Measurements from ENCODE around the gene OARD1. TPM values are rescaled to one million over a fixed set of nuclear protein-coding genes. Genes with fewer than 3 reads are reported as not detected.

Gene OARD1
- total RNA-seq, 1 donor from 2014 or later: not detected

DNA sequence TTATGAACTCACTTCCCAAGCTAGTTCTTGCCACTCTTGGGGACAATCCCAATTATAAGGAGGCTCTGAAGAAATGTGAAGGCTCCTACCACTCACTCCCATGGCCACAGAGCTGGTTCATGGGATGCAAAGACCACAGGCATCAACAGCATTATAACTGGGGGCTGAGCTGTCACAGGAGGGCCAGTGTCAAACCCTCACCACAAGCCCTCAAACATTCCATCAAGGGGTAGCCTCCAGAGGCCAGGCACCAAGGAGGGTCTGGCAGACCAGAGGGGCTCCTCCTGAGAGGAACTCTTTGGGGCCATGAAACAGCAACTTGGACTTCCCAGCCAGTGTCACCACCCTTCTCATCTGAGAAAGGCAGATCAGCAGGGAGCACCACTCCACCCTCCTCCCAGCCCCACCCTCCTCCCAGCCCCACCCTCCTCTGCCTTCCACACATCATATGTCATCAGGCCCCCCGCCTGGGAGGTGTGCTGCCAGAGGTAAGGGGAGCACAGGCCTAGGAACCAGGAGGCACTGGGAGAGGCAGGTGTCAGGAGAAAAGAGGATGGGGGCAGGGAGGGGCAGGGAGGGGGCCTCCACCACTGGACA is 31.1 kb downstream of the OARD1 start:
- no peaks in the 10 kb centered on the region for H3K27me3 ChIP-seq
- TF ChIP-seq, protein P1, sequence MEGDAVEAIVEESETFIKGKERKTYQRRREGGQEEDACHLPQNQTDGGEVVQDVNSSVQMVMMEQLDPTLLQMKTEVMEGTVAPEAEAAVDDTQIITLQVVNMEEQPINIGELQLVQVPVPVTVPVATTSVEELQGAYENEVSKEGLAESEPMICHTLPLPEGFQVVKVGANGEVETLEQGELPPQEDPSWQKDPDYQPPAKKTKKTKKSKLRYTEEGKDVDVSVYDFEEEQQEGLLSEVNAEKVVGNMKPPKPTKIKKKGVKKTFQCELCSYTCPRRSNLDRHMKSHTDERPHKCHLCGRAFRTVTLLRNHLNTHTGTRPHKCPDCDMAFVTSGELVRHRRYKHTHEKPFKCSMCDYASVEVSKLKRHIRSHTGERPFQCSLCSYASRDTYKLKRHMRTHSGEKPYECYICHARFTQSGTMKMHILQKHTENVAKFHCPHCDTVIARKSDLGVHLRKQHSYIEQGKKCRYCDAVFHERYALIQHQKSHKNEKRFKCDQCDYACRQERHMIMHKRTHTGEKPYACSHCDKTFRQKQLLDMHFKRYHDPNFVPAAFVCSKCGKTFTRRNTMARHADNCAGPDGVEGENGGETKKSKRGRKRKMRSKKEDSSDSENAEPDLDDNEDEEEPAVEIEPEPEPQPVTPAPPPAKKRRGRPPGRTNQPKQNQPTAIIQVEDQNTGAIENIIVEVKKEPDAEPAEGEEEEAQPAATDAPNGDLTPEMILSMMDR (IDR thresholded peaks at IDR 0.05): no peak
- DNase-seq (ENCODE audit: low spot score in 2 of 2): no peak
- no peaks in the 10 kb centered on the region for H3K9me3 ChIP-seq
- H3K27ac ChIP-seq: no peak overlapping the region
- intact Hi-C loops (cut with DNase I): no loop called here
- H3K4me1 ChIP-seq: no peaks in the 10 kb centered on the region
- no peaks in the 10 kb centered on the region for H3K36me3 ChIP-seq
- no peak overlapping the region for H3K4me3 ChIP-seq

DNA sequence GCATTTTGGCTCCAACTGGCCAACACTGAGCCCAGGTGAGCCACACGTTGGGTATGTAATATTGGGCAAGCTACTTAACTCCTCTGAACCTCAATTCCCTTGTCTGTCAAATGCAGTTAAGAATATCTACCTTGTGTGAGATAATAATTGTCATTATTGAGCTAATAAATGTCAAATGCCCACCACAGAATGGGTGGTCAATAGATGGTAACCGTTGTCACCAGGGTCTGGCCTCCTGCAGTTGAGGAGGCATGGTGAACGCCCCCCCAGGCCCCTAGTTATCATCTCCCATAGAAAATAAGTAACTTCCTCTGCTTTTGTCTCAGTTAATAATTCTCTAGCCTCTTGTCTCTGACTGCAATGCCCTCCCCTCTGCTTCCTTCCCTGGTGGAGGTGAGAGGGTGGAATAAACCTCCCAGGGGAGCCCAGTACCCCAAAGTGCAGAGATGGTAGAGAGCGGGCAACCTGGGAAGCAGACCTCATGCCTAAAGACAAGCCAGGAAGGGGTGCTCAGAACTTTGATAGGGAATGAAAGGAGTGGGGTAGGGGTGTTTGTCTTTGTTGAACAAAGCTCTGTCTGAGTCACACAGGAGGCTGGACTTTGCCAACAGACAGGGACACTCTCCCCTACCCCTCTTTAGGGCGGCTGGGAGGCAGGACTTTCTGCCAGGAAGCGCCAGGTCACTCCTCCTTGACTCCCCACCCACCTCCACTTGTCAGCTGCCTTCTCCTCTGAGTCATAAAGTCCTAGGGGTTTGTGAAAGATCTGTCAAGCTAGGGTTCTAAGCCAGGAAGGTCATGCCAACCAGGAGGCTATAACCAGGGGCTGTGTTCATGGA is 31.8 kb downstream of the OARD1 start:
- no peaks in the 10 kb centered on the region for H3K4me1 ChIP-seq
- TF ChIP-seq, protein P1 (IDR thresholded peaks at IDR 0.05): no peak
- DNase-seq (ENCODE audit: low spot score in 2 of 2): no peak
- H3K4me3 ChIP-seq: no peak overlapping the region
- intact Hi-C loops (cut with DNase I): no loop called here
- no peaks in the 10 kb centered on the region for H3K9me3 ChIP-seq
- H3K27me3 ChIP-seq: no peaks in the 10 kb centered on the region
- H3K36me3 ChIP-seq: no peaks in the 10 kb centered on the region
- H3K27ac ChIP-seq: no peak overlapping the region

DNA sequence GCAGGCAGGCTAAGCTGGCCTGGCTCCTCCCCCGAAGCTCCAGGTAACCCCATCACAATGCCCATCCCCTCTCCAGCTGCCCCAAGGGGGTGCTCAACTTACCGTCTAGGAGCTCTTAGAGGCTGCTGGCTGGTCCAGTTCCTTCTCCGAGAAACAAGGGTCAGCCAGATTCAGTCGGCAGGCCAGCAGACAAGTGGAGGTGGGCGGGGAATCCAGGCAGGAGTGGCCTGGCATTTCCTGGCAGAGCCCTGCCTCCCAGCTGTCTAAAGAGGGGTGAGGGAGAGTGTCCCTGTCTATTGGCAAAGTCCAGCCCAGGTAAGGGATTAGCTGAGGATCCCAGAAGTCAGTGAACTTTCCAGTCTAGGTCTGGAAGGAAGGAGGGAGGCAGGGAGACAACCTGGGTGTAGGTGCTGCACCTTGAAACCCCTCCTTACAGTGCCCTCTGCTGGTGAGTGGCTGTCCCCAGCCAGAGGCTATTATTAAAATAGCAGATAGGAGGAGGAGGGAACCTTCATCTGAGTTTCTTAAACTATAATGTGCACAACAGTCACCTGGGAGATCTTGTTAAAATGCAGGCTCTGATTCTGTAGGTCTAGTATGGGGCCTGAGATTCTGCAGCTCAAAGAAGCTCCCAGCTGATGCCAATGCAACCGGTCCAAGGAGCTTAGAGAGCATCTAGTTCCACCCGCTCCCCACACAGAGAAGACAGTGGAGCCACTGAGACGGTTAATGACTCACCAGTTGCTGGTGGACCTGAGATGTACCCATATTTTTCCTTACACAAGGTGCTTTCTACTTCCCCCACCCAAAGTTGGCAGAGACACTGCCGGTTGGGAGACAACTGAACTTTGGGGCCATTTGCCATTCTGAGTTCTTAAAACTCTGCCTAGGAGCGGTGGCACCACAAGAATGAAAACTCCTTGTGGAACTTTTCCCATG is 32.8 kb downstream of the OARD1 start, which contains the start of gene UNC5CL:
Gene UNC5CL (minus strand): TSS at position 162 of the 939 bp plus-strand sequence. CDS start 4,147 bp downstream, outside the sequence.
- no peaks in the 10 kb centered on the region for H3K27me3 ChIP-seq
- TF ChIP-seq, protein P1 (IDR thresholded peaks at IDR 0.05): peak in 2 of 3 experiments; percentile 29 to 45
- no peak within 1 kb of the TSS for H3K4me3 ChIP-seq
- H3K36me3 ChIP-seq: no peaks in the 10 kb centered on the region
- intact Hi-C loops (cut with DNase I): no loop called here
- H3K4me1 ChIP-seq: no peaks in the 10 kb centered on the region
- no peaks in the 10 kb centered on the region for H3K9me3 ChIP-seq
- H3K27ac ChIP-seq: no peak within 1 kb of the TSS
- no peak for DNase-seq (ENCODE audit: low spot score in 2 of 2)

DNA sequence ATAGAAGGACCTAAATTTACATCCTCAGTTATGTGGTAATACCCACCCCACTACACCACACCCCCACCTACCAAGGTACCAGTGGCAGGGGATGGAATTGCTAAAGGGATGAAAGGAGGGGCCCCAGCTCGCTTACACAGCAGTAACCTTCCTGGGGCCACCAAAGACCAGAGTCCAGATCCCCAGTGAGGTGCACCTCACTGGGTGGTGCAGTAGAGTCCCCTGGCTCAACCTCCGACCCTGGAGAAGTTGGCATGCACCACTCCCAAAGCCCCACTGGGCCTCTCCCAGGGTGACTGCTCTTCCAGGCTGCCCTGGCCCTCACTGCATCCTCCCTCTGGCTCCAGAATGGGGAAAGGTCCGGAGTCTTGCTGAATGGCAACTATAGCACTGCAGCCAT is 34.0 kb downstream of the OARD1 start:
- DNase-seq (ENCODE audit: low spot score in 2 of 2): no peak
- intact Hi-C loops (cut with DNase I): no loop called here
- TF ChIP-seq, protein P1 (IDR thresholded peaks at IDR 0.05): no peak

DNA sequence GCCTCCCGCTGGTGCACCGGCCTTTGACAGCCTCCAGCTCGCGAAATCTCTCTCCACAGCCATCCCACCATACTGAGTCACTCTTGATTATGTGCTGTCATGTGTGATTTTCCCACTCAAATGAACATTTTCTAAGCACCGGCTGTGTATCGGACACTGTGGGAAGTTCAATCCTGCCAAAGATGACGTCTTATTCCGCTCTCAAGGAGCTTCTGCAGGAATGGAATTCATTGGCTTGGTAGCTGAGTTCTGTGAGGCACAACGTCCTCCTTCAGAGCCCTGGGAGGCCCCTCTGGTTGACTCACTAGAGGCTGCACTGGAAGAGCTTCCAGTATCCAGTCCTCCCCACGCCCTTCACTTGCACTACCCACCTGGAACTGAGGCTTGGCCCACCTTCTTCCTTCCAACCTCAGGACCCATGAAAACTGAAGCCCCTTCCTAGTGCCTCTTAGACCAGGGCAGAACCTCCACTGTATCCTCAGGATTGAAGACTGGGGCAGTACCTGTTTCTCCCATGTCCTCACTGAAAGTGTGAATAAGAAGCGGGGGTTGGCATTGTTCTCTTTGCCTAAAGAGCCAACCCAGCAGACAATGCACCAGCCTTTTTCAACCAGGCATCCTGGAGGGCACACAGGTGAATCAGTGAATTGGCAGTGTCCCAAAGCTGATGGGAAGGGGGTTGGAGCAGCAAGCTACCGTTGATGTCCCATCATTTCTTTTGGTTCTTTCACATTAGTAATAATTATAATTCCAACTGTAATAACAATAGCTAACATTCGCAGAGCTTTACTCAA is 34.9 kb downstream of the OARD1 start:
- intact Hi-C loops (cut with DNase I): no loop called here
- Histone ChIP-seq H3K36me3 (no peaks in the 10 kb centered on the region), H3K4me3 (no peak overlapping the region), H3K9me3 (no peaks in the 10 kb centered on the region), H3K27ac (no peak overlapping the region), H3K4me1 (no peaks in the 10 kb centered on the region), H3K27me3 (no peaks in the 10 kb centered on the region)
- TF ChIP-seq, protein P1 (IDR thresholded peaks at IDR 0.05): no peak
- no peak for DNase-seq (ENCODE audit: low spot score in 2 of 2)

More for the DNA sequence above, 34.0 kb downstream of the OARD1 start:
- H3K9me3 ChIP-seq: no peaks in the 10 kb centered on the region
- no peaks in the 10 kb centered on the region for H3K4me1 ChIP-seq
- no peak overlapping the region for H3K4me3 ChIP-seq
- H3K27ac ChIP-seq: no peak overlapping the region
- no peaks in the 10 kb centered on the region for H3K27me3 ChIP-seq
- H3K36me3 ChIP-seq: no peaks in the 10 kb centered on the region
